Upper lobe of left lung (tissue), 4 donors: ENCODE measurements around the gene UGGT2.

Source experiments
- CTCF ChIP-seq, 6 experiments: fragments of 450-650 bp in 4 of 6; fragments of 200-600 bp in 2 of 6; sonication (generic) in 2 of 6; IDR thresholded peaks; one replicate each; pipeline ENCODE4 v1.5.1; 2016 to 2019; ENCODE audit warnings: antibody characterized with exemption in 6 of 6
- EP300 ChIP-seq, 4 donors: sonication (generic); formaldehyde crosslinking; IDR thresholded peaks; one replicate each; pipeline ENCODE4 v1.5.1; 2017; ENCODE audit warnings: antibody characterized with exemption in 4 of 4, control low read depth in 2 of 4
- POLR2A ChIP-seq, 4 donors: fragments of 450-650 bp; IDR thresholded peaks; one replicate each; pipeline ENCODE4 v1.5.1; 2016 to 2017; ENCODE audit warnings: antibody characterized with exemption in 4 of 4, mild to moderate bottlenecking in 2 of 4
- POLR2AphosphoS5 ChIP-seq, 2 donors: sonication (generic); formaldehyde crosslinking; IDR thresholded peaks; one replicate each; pipeline ENCODE4 v1.5.1; 2017; ENCODE audit warnings: antibody characterized with exemption in 2 of 2

DNA sequence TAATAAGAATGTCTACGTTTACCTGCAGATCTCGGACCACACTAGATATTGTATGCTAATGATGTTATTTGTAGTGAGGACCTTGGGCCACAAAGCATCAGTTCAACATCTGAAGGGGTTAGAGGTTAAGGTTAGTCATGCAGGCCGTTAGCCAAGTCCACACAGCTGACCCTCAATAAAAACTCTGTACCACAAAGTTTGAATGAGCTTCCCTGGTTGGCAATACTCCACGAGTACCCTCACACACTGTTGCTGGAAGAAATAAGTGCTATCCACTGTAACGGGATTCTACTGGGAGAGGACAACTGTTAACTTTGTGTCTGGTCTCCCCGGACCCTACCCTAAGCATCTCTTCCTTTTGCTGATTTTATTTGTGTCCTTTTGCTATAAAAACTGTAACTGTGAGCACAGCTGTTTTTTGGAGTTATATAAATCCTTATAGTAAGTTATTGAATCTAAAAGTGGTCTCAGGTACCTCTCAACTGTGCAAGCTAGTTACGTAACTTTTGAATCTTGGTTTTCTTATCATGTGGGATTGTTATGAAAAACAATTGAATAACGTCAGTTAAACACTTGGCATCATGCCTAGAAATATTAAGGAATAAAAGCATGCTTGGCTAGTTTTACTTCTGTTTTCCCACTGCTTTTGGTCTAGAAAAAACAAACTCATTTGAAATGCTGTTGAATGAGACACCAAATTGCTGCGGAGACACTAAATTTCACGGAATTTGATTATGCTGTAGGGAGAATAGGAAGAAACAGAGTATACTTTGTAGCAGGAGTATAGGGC lies 194.7 kb downstream of the UGGT2 start:
- TF ChIP-seq CTCF (IDR thresholded peaks at IDR 0.05) = no peak
- no peak for TF ChIP-seq EP300 (IDR thresholded peaks at IDR 0.05)
- TF ChIP-seq POLR2A (IDR thresholded peaks at IDR 0.05) = no peak
- no peak for TF ChIP-seq POLR2AphosphoS5 (IDR thresholded peaks at IDR 0.05)
